Activated CD8-positive, alpha-beta memory T cell treated with anti-CD3 and anti-CD28 coated beads for 1 hour (primary cell): ENCODE results near the gene KRTAP2-4.
"Not testable (repeated sequence)": the region's sequence is repeated elsewhere in the genome, so short reads cannot be mapped to it uniquely, and the experiment has no call there.

Experiments used
- DNase-seq, 2 donors: peaks; one replicate each; pipeline ENCODE4 v3.0.0-alpha.2; 2020; ENCODE audit warnings: low read depth in 1 of 2; ENCODE audit errors: extremely low read depth in 1 of 2

The KRTAP2-4 gene

DNA sequence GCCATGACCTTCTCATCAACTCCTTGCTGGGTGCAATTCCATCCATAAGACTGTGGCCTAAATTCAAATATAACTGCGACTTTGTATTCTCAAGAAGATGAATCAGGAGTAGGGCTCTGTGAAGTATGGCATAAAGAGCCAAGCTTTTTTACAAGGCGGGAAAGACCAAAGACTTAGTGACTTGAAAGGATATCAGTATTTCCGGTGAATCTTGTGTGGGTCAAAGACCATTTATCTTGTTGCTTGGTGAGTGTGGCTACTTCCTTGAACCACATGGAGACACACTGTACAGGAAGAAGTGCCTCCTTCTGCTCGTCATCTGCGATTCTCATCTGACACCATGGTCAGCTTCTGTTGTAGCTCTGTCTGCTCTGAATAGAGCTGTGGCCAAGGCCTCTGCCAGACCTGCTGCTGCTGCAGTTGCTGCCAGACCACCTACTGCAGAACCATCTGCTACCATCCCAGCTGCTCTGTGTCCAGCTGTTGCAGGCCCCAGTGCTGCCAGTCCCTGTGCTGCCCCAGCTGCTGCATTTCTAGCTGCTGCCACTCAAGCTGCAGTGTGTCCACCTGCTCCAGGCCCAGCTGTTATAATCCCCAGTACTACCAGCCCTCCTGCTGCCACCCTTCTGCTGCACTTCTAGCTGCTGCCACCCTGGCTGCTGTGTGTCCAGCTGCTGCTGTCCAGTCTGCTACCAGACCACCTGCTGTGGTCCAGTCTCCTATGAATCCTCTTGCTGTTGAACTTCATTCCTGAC lies 6.1 kb upstream of the KRTAP2-4 start:
- no peak for DNase-seq

DNA sequence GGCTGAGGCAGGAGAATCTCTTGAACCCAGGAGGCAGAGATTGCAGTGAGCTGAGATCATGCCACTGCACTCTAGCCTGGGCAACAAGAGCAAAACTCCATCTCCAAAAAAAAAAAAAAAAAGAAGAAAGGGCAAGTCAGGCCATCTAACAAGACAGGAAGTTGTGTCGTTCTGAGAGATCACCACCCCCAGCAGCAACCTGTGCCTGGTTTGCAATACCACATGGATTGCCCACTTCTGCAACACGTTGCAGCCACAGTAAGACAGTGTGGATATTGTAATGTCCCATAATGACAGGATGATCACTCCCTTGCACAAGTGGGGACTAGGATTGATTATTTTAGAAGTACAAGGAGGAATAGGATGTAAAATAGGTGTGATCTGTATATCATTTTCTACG lies 3.4 kb upstream of the KRTAP2-4 start:
- no peak for DNase-seq

DNA sequence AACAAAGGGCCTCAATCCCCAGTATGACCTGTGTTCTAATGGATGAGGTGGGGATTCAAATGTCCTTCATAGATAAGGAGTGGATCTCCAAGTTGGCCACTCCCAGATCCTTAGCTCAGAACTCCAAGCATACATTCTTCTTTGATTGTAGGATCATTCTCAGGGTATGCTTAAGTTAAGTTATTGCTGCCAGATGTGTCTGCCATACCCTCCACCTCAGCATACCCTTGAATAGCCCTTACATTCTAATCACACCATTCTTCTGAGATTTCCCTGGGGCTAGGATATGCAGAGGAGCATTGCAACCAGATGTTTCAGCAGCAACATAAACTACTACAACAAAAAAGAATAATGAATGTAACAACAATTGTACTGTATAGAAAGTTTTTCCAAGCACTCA lies 1.6 kb upstream of the KRTAP2-4 start:
- no peak for DNase-seq

DNA sequence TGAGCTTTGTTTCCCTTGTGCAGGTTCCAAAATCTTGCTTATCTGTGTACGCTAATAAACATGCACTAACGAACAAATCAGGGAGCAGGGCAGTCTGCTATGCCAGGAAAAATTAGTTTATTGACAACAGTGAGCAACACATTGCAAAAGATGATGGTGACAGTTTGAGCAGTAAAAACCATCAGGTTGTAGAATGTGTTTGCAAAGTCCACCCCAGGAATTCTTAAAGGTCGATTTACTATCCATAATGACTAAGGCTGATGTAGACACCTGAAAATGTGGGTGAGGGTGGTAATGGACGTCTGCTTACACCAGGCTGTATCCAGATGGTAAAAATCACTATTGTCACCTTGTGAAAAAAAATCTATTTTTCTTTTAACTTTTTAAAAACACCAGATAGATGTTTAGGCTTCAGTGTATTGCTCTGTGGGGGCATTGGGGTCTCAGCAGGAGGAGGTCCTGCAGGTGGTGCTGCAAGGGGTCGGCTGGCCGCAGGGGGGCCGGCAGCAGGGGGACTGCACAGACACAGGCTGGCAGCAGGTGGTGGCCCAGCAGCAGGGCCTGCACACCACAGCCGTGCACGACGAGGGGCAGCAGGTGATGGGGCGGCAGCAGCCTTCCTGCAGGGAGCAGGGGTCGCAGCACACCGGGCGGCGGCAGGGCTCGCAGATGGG lies 526 bp downstream of the KRTAP2-4 start:
- DNase-seq = not testable (repeated sequence)

DNA sequence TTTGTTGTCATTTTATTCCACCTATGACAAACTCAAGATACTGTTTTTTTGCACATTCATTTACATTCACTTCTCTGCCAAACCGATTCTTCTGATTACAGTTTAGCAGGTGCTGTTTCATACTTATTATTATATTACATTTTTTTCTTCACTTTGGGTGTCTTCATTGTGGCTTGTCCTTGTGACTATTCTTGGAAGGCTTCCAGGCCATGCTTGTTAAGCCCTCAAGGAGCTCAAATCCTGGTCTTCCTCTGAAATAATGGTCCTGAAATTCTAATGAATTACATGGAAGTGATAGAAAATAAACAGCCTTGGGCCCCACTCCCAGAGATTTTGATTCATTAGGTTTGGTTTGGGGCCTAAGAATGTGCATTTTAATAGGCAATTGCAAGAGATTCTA lies 1.4 kb downstream of the KRTAP2-4 start:
- no peak for DNase-seq

DNA sequence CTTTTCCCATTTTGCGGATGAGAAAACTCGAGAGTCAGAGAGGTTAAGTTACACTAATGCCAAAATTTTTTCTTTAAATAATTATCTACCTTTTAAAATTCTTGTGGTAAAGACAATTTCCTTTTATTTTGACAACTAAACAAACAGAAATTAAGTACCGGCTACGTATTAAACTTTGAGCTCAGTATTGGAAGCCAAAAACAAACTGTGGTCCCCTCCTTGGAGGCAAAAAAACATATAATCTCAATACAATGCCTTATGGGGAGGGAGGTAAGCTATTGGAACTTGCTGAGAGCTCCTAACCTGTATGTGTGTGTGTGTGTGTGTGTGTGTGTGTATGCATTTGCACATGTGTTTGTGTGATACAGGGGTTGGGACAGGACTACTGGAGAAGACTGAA lies 2.2 kb downstream of the KRTAP2-4 start:
- DNase-seq = no peak

DNA sequence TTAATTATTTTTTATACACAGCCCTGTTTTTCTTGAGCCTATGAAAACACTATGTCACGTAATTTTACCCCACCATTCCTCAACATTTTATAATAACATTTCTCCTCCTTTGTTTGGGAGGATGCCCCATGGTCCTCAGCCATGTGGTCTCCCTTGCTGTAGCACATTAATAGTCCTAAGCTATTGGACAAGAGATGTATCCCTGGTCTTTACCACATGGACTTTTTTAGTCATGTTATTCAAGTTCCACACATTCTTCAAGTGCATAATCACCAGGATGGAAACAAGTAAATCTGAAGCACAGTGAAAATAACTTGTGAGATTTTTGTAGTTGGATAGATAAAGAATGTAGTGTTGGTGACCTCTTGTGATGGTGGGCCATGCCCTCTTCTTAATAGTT lies 3.7 kb downstream of the KRTAP2-4 start:
- no peak for DNase-seq

DNA sequence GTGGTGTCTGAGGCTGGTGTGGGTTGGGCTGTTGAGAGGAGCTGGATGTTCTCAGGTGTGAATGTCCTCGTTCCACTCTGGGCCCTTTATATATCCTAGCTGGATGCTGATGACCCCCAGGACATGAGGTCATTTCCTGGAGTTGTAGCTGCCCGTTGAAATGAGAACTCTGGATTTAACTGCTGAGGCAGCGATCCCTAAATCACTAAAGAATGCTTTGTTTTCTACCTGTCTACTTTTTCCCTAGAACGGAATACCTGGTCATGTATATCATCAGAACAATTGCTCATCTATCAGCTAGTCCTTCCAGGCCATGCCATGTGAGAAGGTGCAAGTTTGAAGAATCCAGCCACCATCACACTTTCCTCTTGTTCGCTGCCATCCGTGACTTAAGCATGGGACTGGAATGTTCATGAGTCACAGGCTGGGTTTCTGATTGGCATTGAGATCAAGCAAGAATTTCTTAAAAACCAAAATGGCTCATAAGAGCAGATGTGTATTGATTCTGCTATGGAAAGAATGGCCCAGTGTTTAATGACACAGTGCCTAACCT lies 5.6 kb downstream of the KRTAP2-4 start, which contains the start of gene KRTAP2-3:
Gene KRTAP2-3 (minus strand): TSS at position 63 of the 553 bp plus-strand sequence. CDS start 64 bp downstream, outside the sequence.
- DNase-seq = no peak

DNA sequence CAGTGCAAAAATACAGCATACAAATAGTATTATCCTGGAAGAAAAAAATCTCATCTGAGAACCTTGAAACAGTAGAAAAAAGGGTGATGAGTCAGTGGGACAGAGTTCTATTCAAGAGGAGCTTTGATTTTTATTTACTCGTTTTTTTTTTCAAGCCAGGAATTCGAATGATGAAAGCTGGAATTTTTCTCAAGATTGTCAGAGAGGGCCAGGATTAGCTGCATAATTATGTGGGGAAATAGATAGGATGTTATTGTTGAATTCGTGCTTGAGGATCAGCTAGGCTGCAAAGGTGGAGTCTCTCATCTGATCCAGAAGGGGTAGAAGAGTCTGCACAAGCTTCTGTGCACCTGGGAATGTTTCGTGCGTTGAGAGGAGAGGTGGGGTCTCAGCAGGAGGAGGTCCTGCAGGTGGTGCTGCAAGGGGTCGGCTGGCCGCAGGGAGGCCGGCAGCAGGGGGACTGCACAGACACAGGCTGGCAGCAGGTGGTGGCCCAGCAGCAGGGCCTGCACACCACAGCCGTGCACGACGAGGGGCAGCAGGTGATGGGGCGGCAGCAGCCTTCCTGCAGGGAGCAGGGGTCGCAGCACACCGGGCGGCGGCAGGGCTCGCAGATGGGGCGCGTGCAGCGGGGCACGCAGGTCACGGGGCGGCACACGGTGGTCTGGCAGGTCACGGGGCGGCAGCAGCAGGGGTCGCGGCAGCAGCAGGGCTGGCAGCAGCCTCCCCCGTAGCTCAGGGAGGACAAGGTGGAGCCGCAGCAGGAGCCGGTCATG lies 6.2 kb downstream of the KRTAP2-4 start:
- DNase-seq = not testable (repeated sequence)

DNA sequence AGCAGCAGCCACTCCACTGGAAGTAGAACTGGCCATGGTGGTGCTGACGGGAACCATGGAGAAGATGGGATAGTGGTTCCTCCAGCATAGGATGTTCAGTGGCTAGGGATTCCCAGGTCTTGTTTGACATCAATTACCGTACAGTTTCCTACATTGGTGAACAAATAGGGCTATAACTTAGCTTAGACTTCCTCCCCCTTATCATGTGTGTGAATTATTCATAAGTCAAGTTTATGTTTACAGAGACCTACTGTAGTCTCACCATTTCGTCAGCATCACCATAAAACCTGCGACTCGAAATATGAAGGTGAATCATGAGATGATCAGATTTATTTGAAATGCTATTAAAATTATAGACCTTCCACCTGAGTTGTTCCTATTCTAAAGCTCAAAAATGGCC lies 6.9 kb downstream of the KRTAP2-4 start:
- DNase-seq = no peak

DNA sequence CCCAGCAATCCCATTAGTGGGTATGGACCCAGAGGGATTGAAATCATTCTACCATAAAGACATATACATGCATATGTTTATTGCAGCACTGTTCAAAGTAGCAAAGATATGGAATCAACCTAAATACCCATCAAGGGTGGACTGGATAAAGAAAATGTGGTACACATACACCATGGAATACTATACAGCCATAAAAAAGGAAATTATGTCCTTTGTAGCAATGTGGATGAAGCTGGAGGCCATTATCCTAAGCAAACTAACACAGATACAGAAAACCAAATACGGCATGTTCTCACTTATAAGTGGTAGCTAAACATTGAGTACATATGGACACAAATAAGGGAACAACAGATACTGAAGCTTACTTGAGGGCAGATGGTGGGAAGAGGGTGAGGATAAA lies 8.1 kb downstream of the KRTAP2-4 start:
- no peak for DNase-seq

DNA sequence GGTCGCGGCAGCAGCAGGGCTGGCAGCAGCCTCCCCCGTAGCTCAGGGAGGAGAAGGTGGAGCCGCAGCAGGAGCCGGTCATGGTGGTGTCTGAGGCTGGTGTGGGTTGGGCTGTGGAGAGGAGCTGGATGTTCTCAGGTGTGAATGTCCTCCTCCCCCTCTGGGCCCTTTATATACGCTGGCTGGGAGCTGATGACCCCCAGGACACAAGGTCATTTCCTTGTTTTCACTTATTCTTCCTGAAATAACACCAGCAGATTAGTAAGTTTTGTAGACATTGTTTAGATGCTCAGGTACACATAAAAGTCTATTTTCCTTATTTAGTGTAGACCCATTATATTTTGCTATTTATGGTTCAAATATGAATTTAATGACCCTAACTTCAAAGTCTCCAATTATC lies 10.5 kb downstream of the KRTAP2-4 start, which contains the start of gene KRTAP2-2:
Gene KRTAP2-2 (minus strand): TSS at position 101 of the 400 bp plus-strand sequence. CDS start 19 bp downstream, at position 82.
- not testable (repeated sequence) for DNase-seq

DNA sequence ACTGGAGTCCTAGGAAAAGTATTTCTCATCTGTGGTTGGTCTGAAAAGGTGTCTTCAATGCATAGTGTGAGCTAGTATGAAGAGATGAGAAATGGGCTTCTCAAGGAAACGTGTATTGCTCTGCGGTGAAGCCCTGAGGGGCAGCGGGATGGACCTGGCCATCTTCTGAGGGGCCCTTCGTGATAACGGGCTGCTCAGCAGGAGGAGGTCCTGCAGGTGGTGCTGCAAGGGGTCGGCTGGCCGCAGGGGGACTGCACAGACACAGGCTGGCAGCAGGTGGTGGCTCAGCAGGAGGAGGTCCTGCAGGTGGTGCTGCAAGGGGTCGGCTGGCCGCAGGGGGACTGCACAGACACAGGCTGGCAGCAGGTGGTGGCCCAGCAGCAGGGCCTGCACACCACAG lies 11.1 kb downstream of the KRTAP2-4 start:
- not testable (repeated sequence) for DNase-seq

DNA sequence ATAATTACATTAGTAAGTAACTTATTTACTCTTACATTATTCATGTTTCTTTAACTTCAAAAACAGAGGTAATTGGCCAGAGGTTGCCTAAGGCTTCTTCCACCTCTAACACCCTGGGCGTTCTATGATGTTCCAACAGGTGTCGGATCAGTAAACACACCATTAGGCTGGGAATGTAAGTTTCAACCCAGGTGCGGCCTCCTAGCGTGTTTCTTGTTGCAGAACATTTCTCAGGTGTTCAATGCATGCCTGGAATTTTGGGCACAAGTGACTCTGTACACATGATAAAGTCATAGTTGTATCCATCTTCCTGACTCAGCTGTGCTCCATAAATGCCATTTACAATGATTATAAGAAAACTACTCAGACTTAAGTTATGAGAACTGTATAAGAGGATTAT lies 11.7 kb downstream of the KRTAP2-4 start:
- no peak for DNase-seq

DNA sequence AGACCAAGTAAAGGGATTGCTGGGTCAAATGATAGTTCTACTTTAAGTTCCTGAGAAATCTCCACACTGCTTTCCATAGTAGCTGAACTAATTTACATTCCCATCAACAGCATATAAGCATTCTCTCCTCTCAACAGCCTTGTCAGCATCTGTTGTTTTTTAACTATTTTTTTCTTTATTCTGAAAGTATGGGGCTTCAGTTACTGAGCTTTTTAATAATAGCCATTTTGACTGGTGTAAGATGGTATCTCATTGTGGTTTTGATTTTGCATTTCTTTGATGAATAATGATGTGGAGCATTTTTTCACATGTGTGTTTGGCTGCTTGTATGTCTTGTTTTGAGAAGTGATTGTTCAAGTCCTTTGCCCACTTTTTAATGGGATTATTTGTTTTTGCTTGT lies 13.1 kb downstream of the KRTAP2-4 start:
- no peak for DNase-seq

DNA sequence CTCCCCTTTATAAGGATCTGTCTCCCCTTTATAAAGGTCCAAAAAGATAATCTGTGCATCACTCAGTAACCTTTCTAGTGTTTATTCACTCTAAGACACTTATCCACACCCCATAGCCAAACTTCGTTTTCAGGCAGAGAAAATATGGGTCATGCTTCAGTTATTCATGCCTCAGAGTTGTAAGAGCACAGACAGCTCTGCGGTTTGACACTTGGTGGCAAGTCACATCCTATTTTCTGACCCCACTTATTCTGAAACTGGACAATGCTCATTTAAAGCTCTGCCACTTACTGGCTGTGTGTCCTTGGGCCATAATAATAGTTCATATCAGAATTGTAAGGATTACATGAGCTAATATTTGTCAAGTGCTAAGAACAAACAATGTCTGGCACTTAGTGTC lies 16.6 kb downstream of the KRTAP2-4 start:
- no peak for DNase-seq

DNA sequence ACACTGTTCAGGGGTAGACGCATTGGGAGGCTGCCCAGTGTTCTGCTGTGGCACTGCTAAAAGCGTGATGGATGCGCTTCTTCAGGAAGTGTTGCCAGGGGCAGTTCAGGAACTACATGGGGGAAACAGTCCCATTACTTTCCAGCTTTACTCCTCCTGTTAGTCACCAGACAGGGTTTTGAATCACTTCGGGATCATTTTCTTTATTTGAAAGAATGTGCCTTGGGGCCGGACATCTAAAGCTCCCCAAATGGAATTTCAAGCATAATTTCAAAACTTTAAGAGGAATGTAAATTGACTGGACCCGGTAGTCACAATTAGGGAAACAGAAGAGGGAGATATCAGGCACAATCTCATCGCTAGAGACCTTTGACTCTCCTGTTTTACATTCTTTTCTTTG lies 17.2 kb downstream of the KRTAP2-4 start:
- no peak for DNase-seq

DNA sequence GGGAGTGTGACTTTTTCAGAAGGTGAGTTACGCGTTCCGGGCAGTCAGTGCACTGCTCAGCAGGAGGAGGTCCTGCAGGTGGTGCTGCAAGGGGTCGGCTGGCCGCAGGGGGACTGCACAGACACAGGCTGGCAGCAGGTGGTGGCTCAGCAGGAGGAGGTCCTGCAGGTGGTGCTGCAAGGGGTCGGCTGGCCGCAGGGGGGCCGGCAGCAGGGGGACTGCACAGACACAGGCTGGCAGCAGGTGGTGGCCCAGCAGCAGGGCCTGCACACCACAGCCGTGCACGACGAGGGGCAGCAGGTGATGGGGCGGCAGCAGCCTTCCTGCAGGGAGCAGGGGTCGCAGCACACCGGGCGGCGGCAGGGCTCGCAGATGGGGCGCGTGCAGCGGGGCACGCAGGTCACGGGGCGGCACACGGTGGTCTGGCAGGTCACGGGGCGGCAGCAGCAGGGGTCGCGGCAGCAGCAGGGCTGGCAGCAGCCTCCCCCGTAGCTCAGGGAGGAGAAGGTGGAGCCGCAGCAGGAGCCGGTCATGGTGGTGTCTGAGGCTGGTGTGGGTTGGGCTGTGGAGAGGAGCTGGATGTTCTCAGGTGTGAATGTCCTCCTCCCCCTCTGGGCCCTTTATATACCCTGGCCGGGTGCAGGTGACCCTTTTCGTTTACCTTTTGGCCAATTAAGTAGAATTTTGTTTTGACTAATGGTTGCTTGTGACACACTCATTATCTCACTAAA lies 18.8 kb downstream of the KRTAP2-4 start, which contains the start of gene KRTAP2-1:
Gene KRTAP2-1 (minus strand): TSS at position 582 of the 731 bp plus-strand sequence. CDS start 49 bp downstream, at position 533.
- DNase-seq = not testable (repeated sequence)

DNA sequence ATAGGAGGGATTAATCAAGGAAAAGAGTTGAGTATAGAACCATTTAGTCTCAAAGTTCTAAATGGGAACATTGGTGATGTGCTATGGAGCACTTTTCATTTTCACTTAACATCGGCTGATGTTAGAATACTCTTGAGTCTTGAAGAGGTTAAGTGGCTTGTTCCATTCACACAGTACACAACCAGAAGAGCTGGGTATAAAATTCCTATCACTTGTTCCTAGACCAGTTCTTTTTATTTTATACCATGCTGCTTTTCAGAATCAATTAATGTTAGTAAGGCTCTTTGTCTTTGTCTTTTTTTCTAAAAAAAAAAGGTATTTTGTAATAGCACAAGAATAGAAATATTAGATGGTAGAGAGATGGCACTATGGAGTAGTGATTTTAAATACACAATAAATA lies 22.7 kb downstream of the KRTAP2-4 start:
- DNase-seq = no peak
